Measurements from ENCODE around the gene CCDC7. TPM values are rescaled to one million over a fixed set of nuclear protein-coding genes. Genes with fewer than 3 reads are reported as not detected.
"Not testable (repeated sequence)": the region's sequence is repeated elsewhere in the genome, so short reads cannot be mapped to it uniquely, and the experiment has no call there.

The CCDC7 gene
- total RNA-seq, 1 donor from 2014 or later: 11.1 TPM

GRCh38 chr10:32481606-32482005 lies 35.7 kb downstream of the CCDC7 start:
- DNase-seq (ENCODE audit: low spot score in 2 of 2, unreplicated experiment in 2 of 2): no peak
- Mint-ChIP-seq H3K27ac (no peak overlapping the region), H3K36me3 (peaks cover 63% of the 10 kb centered on the region), H3K4me3 (no peak overlapping the region), H3K4me1 (no peaks in the 10 kb centered on the region), H3K27me3 (ENCODE audit: low read depth) (no peaks in the 10 kb centered on the region), H3K9me3 (peaks cover 60% of the 10 kb centered on the region)
- no peak for TF ChIP-seq CTCF (IDR thresholded peaks at IDR 0.05; ENCODE audit: unreplicated experiment)

- H3K27ac Mint-ChIP-seq; DNase-seq (ENCODE audit: low spot score in 2 of 2, unreplicated experiment in 2 of 2); H3K27me3 Mint-ChIP-seq (ENCODE audit: low read depth); H3K4me3 Mint-ChIP-seq; H3K4me1 Mint-ChIP-seq: not testable (repeated sequence)
- Mint-ChIP-seq H3K36me3 (peaks cover 63% of the 10 kb centered on the region), H3K9me3 (peaks cover 56% of the 10 kb centered on the region)
Observed at GRCh38 chr10:32483019-32483502, 37.1 kb downstream of the CCDC7 start.

- DNase-seq (ENCODE audit: low spot score in 2 of 2, unreplicated experiment in 2 of 2); H3K27me3 Mint-ChIP-seq (ENCODE audit: low read depth); H3K4me1 Mint-ChIP-seq; H3K27ac Mint-ChIP-seq; H3K4me3 Mint-ChIP-seq: not testable (repeated sequence)
- peaks cover 47% of the 10 kb centered on the region for H3K9me3 Mint-ChIP-seq
- H3K36me3 Mint-ChIP-seq: peaks cover 60% of the 10 kb centered on the region
Observed at GRCh38 chr10:32488038-32488437, 42.1 kb downstream of the CCDC7 start.

- Mint-ChIP-seq H3K36me3 (peaks cover 52% of the 10 kb centered on the region), H3K4me1 (no peaks in the 10 kb centered on the region), H3K27me3 (ENCODE audit: low read depth) (no peaks in the 10 kb centered on the region), H3K27ac (no peak overlapping the region), H3K4me3 (no peak overlapping the region), H3K9me3 (peaks cover 48% of the 10 kb centered on the region)
- no peak for DNase-seq (ENCODE audit: low spot score in 2 of 2, unreplicated experiment in 2 of 2)
- no peak for TF ChIP-seq CTCF (IDR thresholded peaks at IDR 0.05; ENCODE audit: unreplicated experiment)
Observed at GRCh38 chr10:32489158-32489557, 43.2 kb downstream of the CCDC7 start.

- Mint-ChIP-seq H3K27me3 (ENCODE audit: low read depth) (no peaks in the 10 kb centered on the region), H3K27ac (no peak overlapping the region), H3K36me3 (peaks cover 49% of the 10 kb centered on the region), H3K4me1 (no peaks in the 10 kb centered on the region), H3K9me3 (peaks cover 48% of the 10 kb centered on the region), H3K4me3 (no peak overlapping the region)
- no peak for DNase-seq (ENCODE audit: low spot score in 2 of 2, unreplicated experiment in 2 of 2)
- no peak for TF ChIP-seq CTCF (IDR thresholded peaks at IDR 0.05; ENCODE audit: unreplicated experiment)
Observed at GRCh38 chr10:32489901-32490300, 44.0 kb downstream of the CCDC7 start.

- not testable (repeated sequence) for H3K4me3 Mint-ChIP-seq; DNase-seq (ENCODE audit: low spot score in 2 of 2, unreplicated experiment in 2 of 2); H3K4me1 Mint-ChIP-seq; H3K27ac Mint-ChIP-seq; H3K27me3 Mint-ChIP-seq (ENCODE audit: low read depth)
- H3K9me3 Mint-ChIP-seq: peaks cover 60% of the 10 kb centered on the region
- H3K36me3 Mint-ChIP-seq: peaks cover 31% of the 10 kb centered on the region
Observed at GRCh38 chr10:32494562-32494961, 48.6 kb downstream of the CCDC7 start.

GRCh38 chr10:32500136-32500535 lies 54.2 kb downstream of the CCDC7 start:
- not testable (repeated sequence) for H3K27ac Mint-ChIP-seq; H3K4me1 Mint-ChIP-seq; H3K4me3 Mint-ChIP-seq; H3K27me3 Mint-ChIP-seq (ENCODE audit: low read depth); DNase-seq (ENCODE audit: low spot score in 2 of 2, unreplicated experiment in 2 of 2)
- peaks cover 50% of the 10 kb centered on the region for H3K36me3 Mint-ChIP-seq
- H3K9me3 Mint-ChIP-seq: peaks cover 72% of the 10 kb centered on the region

- peaks cover 63% of the 10 kb centered on the region for H3K9me3 Mint-ChIP-seq
- TF ChIP-seq CTCF (IDR thresholded peaks at IDR 0.05; ENCODE audit: unreplicated experiment): no peak
- H3K27ac Mint-ChIP-seq: no peak overlapping the region
- peaks cover 50% of the 10 kb centered on the region for H3K36me3 Mint-ChIP-seq
- no peaks in the 10 kb centered on the region for H3K27me3 Mint-ChIP-seq (ENCODE audit: low read depth)
- H3K4me1 Mint-ChIP-seq: no peaks in the 10 kb centered on the region
- no peak for DNase-seq (ENCODE audit: low spot score in 2 of 2, unreplicated experiment in 2 of 2)
- no peak overlapping the region for H3K4me3 Mint-ChIP-seq
Observed at GRCh38 chr10:32501906-32502305, 56.0 kb downstream of the CCDC7 start.

GRCh38 chr10:32505762-32506420 lies 60.0 kb downstream of the CCDC7 start:
- not testable (repeated sequence) for H3K27me3 Mint-ChIP-seq (ENCODE audit: low read depth); H3K4me1 Mint-ChIP-seq; DNase-seq (ENCODE audit: low spot score in 2 of 2, unreplicated experiment in 2 of 2); H3K4me3 Mint-ChIP-seq; H3K27ac Mint-ChIP-seq
- Mint-ChIP-seq H3K9me3 (peaks cover 54% of the 10 kb centered on the region), H3K36me3 (peaks cover 50% of the 10 kb centered on the region)

Data from mesothelial cell of epicardium (in vitro differentiated cells).